Muscle layer of duodenum (tissue), 2 donors: Measurements from ENCODE around the gene GABRG3.

Source experiments
- H3K27ac ChIP-seq: one replicate; pipeline ENCODE4 v1.7.0; 2013; ENCODE audit warnings: mild to moderate bottlenecking, low read length
- H3K27me3 ChIP-seq: one replicate; pipeline ENCODE4 v1.7.0; 2013; ENCODE audit warnings: low read depth, mild to moderate bottlenecking, control low read depth, low read length
- H3K36me3 ChIP-seq, 2 donors: one replicate each; pipeline ENCODE4 v1.7.0; 2013; ENCODE audit warnings: low read length in 2 of 2, control low read depth in 1 of 2, mild to moderate bottlenecking in 1 of 2; ENCODE audit not compliant: insufficient read depth in 2 of 2, control insufficient read depth in 1 of 2
- H3K4me1 ChIP-seq, 2 donors: one replicate each; pipeline ENCODE4 v1.7.0; 2013; ENCODE audit warnings: low read length in 2 of 2, mild to moderate bottlenecking in 2 of 2, control low read depth in 1 of 2, moderate library complexity in 1 of 2; ENCODE audit not compliant: insufficient read depth in 2 of 2, control insufficient read depth in 1 of 2
- H3K4me3 ChIP-seq, 2 donors: one replicate each; pipeline ENCODE4 v1.7.0; 2013; ENCODE audit warnings: low read length in 2 of 2, low read depth in 1 of 2, mild to moderate bottlenecking in 1 of 2
- H3K9me3 ChIP-seq, 2 donors: one replicate each; pipeline ENCODE4 v1.7.0; 2013; ENCODE audit warnings: low read length in 2 of 2, control low read depth in 1 of 2, mild to moderate bottlenecking in 1 of 2; ENCODE audit not compliant: control insufficient read depth in 1 of 2
- donor health status: healthy.

Gene GABRG3

DNA sequence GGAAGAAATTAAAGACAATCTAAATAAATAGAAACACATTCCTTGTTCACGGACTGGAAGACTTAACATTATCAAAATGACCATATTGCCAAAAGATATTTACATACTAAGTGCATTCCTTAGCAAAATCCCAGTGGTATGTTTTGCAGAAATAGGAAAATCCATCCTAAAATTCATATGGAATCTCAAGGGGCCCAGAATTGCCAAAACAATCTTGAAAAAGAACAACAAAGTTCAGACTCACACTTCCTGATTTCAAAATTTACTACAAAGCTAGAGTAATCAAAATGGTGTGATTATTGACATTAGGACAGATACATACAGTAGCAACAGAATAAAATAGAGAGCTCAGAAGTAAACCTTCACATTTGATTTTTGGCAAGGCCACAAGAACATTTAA is 612.7 kb downstream of the GABRG3 start:
- peaks cover 3 to 7% of the 10 kb centered on the region in 2 donors for H3K9me3 ChIP-seq
- no peaks in the 10 kb centered on the region for H3K4me1 ChIP-seq
- H3K36me3 ChIP-seq, result no peaks in the 10 kb centered on the region
- no peak overlapping the region for H3K4me3 ChIP-seq
- H3K27me3 ChIP-seq, result peaks cover 4% of the 10 kb centered on the region
- no peak overlapping the region for H3K27ac ChIP-seq

DNA sequence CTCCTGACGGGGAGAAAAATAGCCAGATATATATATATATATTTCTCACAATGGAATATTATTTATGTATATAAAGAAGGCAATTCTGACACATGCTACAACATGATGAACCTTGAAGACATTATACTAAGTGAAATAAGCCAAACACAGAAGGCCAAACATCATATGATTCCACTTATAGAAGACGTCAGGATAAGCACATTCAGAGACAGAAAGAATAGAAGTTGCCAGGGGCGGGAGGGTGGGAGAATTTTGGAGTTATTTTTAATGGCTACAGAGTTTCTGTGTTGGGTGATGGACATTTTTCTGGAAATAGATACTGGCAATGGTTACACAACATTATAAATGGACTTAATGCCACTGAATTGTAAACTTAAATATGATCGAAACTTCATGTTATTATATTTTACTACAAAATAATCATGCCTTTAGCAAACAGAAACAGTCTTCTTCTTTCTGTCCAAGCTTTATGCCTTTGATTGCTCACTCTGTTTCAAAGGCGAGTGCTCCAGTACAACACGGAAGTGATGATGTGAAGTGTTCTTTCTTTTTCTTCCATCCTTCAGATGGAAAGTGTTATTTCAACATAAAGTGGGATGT is 614.2 kb downstream of the GABRG3 start:
- H3K4me3 ChIP-seq, result no peak overlapping the region
- no peaks in the 10 kb centered on the region for H3K36me3 ChIP-seq
- peaks cover 4% of the 10 kb centered on the region for H3K27me3 ChIP-seq
- no peaks in the 10 kb centered on the region for H3K9me3 ChIP-seq
- H3K4me1 ChIP-seq, result no peaks in the 10 kb centered on the region
- H3K27ac ChIP-seq, result no peak overlapping the region

DNA sequence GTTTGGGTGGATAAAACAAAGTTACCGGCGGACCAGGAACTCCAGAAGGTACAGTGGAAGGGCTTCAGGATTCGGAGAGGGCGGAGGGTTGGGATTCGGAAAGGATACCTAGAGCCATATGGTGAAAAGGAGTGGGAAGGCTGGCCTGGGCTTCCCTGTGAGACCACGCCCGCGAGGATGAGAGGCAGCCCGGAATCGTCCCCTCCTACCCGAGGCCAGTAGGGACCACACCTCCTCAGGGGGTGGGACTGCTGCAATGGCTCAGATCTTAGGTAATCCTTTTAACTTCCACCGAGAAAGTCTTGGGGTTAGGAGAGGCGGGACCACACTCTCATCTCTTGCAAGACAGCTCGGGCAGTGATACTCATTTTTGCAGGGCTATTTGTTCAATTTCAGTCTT is 616.8 kb downstream of the GABRG3 start:
- Histone ChIP-seq H3K27me3 (peaks cover 4% of the 10 kb centered on the region), H3K27ac (no peak overlapping the region), H3K4me1 (no peaks in the 10 kb centered on the region), H3K4me3 (no peak overlapping the region), H3K36me3 (no peaks in the 10 kb centered on the region), H3K9me3 (no peaks in the 10 kb centered on the region)

DNA sequence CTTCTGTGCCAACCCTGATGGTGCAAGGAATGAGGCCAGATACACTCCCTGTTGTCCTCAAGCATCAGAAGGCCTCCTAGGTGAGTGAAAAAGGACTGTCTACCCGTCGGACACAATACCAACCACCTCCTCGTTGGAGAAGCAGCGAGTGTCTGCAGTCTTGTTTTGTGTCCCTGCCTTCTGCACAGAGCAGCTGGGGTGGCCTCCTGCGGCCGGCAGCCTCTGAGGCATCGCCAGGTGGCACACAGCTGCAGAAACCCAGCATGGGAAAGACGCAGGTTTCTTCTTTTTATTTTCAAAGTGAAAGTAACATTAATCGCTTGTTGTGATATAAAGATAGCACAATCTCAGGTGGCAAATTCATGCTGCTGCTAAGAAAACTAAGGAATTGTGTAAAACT is 618.3 kb downstream of the GABRG3 start:
- no peaks in the 10 kb centered on the region for H3K4me1 ChIP-seq
- no peaks in the 10 kb centered on the region for H3K9me3 ChIP-seq
- H3K4me3 ChIP-seq, result no peak overlapping the region
- no peaks in the 10 kb centered on the region for H3K36me3 ChIP-seq
- no peak overlapping the region for H3K27ac ChIP-seq
- peaks cover 4% of the 10 kb centered on the region for H3K27me3 ChIP-seq

DNA sequence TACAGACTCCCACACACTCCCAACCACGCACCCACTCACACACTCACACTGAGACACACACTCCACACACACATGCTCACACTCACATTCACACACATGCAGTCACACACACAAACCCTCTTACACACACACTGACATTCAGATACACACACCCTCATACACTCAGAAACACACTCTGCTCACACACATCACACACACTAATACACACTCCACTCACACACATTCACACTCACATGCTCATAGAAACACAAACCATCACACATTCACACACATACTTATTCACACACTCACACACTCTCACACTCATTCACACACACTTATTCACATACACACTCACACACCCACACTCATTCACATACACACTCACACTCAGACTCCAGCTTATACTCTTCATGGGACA is 618.8 kb downstream of the GABRG3 start:
- H3K27me3 ChIP-seq, result peaks cover 4% of the 10 kb centered on the region
- H3K9me3 ChIP-seq, result no peaks in the 10 kb centered on the region
- no peak overlapping the region for H3K4me3 ChIP-seq
- no peak overlapping the region for H3K27ac ChIP-seq
- H3K36me3 ChIP-seq, result no peaks in the 10 kb centered on the region
- no peaks in the 10 kb centered on the region for H3K4me1 ChIP-seq
